Middle frontal gyrus (tissue), 1 donor: Measurements from ENCODE around the gene NLRP7.
"Not testable (repeated sequence)": the region's sequence is repeated elsewhere in the genome, so short reads cannot be mapped to it uniquely, and the experiment has no call there.

Experiments
- DNase-seq: peaks from one replicate; pipeline ENCODE4 v3.0.0-alpha.2; 2015; ENCODE audit warnings: low spot score; ENCODE audit errors: extremely low spot score

NLRP7 gene

GRCh38 chr19:54947381-54947780 is at the start of gene NLRP7:
Gene NLRP7 (minus strand): TSS chr19:54947530.
- no peak for DNase-seq

GRCh38 chr19:54995561-54995960 is 48.2 kb upstream of the NLRP7 start:
- DNase-seq = no peak

DNA sequence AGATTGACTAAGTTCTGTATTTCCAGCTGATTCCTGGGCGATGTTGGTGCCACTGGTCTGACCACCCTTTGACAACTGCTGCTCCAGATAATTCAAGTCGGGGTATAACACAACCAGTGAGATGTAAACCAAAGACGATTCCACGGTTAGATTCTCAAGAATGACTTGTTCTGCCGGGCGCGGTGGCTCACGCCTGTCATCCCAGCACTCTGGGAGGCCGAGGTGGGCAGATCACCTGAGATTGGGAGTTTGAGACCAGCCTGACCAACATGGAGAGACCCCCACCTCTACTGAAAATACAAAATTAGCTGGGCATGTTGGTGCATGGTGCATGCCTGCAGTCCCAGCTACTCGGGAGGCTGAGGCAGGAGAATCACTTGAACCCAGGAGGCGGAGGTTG is 42.2 kb upstream of the NLRP7 start:
- DNase-seq = not testable (repeated sequence)

- not testable (repeated sequence) for DNase-seq
These were observed 35.2 kb upstream of the NLRP7 start for GRCh38 chr19:54982562-54982961.

DNA sequence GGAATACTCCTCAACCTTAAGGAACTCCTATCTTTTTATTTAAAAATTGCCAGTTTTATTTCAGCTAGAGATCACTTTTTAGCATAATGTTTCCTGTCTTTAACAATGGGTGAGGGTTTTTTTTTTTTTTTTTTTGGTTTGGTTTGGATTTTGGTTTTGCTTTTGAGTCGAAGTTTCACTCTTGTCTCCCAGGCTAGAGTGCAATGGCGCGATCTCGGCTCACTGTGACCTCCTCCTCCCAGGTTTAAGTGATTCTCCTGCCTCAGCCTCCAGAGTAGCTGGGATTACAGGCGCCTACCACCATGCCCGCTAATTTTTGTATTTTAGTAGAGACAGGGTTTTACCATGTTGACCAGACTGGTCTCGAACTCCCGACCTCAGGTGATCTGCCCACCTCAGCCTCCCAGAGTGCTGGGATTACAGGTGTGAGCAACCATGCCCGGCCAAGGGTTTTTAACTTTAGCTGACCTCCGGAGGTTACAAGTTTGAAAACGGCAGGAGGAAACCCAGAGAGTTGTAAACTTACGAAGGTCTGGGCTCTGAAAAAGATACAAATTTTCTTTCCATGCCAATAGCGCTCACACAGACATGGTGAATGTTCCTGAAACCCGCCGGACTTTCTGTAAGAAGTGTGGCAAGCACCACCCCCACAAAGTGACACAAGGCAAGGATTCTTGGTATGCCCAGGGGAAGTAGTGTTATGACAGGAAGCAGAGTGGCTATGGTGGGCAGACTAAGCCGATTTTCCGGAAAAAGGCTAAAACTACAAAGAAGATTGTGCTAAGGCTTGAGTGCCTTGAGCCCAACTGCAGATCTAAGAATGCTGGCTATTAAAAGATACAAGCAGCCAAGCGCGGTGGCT is 26.1 kb upstream of the NLRP7 start:
- DNase-seq = not testable (repeated sequence)

DNA sequence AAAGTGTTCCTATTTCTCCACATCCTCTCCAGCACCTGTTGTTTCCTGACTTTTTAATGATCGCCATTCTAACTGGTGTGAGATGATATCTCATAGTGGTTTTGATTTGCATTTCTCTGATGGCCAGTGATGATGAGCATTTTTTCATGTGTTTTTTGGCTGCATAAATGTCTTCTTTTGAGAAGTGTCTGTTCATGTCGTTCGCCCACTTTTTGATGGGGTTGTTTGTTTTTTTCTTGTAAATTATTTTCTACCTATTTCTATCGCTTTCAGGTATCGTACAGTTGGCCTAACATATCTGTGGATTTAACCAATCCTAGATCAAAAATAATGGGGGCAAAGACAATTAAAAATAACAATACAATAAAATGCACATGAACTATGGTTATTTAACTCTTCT is 24.1 kb upstream of the NLRP7 start:
- not testable (repeated sequence) for DNase-seq

DNA sequence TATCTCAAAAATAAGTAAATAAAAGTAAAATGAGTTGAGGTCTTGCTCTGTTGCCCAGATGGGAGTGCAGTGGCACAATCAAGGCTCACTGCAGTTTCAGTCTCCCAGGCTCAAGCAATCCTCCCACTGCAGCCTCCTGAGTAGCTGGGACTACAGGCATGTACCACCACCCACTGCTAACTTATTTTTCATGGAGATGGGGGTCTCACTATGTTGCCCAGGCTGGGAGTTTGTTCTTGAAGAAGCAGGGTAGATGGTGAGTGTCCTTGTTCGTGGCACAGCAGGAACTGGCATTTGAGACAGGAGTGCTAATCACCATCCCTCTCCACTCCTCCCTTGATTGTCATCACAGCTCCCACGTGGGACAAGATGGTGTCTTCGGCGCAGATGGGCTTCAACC is 22.3 kb upstream of the NLRP7 start:
- DNase-seq = no peak

GRCh38 chr19:54967611-54968010 is 20.3 kb upstream of the NLRP7 start:
- no peak for DNase-seq

GRCh38 chr19:54965055-54965454 is 17.7 kb upstream of the NLRP7 start:
- DNase-seq = not testable (repeated sequence)

DNA sequence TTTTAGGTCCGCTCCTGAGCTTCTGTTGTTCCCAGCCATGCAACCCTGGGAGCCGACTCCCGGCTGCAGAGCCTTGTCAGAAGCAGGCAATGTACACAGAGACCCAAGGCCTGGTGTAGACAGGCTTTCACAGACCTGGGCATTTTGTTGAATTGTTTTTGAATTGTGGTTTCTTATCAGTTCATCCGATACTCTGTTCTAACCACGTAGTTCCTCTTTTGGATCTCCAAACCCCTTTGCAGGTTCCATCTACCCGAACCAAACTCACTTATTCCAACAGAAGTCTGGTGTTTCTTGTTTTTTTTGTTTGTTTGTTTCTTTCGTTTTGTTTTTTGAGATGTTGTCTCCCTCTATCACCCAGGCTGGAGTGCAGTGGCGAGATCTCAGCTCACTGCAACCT is 12.5 kb upstream of the NLRP7 start:
- no peak for DNase-seq

GRCh38 chr19:54955376-54955775 is 8.0 kb upstream of the NLRP7 start:
- DNase-seq = no peak

- not testable (repeated sequence) for DNase-seq
These were observed 6.0 kb upstream of the NLRP7 start for GRCh38 chr19:54953345-54953713.

DNA sequence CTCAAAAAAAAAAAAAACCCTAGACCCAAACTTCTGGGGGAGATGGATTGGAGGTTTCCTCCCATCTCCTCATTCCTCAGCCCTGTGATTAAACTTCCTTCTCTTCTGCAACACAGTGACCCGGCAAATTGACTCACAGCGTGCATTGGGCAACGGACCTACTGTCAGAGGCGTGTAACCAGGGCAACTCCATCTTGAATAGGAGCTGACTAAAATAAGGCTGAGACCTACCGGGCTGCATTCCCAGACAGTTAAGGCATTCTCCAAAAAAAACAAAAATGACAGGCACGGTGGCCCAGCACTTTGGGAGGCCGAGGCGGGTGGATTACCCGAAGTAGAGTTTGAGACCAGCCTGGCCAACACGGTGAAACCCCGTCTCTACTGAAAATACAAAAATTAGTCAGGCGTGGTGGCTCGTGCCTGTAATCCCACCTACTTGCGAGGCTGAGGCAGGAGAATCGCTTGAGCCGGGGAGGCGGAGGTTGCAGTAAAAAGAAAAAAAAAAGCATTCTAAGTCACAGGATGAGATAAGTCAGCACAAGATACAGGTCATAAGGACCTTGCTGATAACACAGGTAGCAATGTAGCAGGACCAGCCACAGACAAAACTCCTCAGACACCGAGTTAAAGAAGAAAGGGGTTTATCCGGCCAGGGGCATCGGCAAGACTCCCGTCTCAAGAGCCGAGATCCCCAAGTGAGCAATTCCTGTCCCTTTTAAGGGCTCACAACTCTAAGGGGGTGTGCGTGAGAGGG is 5.4 kb upstream of the NLRP7 start:
- DNase-seq = no peak

DNA sequence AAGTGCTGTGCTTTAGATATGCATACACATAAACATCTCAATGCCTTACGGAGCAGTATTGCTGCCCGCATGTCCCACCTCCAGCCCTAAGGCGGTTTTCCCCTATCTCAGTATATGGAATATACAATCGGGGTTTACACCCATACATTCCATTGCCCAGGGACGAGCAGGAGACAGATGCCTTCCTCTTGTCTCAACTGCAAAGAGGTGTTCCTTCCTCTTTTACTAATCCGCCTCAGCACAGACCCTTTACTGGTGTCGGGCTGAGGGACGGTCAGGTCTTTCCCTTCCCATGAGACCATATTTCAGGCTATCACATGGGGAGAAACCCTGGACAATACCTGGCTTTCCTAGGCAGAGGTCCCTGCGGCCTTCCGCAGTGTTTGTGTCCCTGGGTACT is 3.2 kb upstream of the NLRP7 start:
- DNase-seq = not testable (repeated sequence)

DNA sequence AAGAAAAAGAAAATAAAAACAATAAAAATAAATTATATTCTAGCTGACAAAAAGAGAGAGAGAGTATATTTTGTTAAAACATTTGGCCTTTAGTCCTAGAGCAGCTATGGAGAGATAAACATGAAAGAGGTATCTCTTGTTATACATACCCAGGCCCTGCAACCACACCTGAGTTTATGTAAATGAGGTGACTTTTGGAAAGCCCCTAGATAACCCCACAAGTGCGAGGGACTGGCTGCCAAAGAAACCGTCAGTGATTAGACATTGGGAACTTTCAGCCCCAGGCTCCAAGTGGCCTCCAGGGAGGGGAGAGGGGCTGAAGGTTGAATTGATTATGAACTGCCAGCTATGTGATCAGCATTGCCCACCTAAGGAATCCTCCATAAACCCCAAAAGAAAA is 2.1 kb upstream of the NLRP7 start:
- no peak for DNase-seq

DNA sequence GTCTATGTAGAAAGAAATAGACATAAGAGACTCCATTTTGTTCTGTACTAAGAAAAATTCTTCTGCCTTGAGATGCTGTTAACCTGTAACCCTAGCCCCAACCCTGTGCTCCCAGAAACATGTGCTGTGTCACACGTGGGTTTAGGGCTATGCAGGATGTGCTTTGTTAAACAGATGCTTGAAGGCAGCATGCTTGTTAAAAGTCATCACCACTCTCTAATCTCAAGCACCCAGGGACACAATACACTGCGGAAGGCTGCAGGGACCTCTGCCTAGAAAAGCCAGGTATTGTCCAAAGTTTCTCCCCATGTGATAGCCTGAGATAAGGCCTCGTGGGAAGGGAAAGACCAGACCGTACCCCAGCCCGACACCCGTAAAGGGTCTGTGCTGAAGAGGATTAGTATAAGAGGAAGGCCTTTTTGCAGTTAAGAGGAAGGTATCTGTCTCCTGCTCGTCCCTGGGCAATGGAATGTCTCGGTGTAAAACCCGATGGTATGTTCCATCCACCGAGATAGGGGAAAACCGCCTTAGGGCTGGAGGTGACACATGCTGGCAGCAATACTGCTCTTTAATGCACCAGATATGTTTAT is 3.5 kb downstream of the NLRP7 start:
- not testable (repeated sequence) for DNase-seq

DNA sequence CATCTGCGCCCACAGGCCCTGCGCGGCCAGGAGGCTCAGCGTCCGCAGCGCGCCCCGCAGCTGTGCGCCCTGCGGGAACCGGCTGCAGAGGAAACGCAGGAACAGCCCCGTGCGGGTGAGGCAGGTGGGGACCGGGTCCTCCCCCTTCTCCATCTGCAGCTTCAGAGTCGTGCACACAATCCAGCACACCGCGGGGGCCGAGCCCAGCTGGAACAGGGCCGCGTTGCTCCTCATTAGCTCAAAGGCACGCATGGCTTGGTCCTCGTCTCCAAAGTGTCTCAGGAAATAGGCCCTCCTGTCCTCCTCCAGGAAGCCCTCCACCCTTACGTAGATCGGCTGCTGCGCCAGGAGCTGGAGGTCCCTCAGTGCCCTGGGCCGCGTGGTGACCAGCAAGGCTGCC is 7.8 kb downstream of the NLRP7 start:
- not testable (repeated sequence) for DNase-seq

DNA sequence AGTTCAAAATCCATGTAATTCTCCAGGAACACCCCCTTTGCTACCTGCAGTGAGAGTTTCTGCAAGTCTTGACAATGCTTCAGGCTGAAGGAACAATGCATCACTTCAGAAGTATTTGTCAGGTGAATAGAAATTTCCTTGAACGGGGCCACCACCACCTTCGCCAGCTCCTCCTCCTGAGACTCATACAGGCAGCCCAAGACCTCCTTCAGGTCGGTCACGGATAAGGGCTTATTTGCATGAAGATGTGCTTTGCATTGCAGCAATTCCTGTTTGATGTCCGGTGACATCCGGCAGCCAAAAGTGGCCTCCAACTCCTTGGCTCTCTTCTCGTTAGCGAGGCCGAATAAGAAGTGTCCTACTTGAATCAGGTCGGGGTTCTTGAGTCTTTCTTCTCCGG is 8.4 kb downstream of the NLRP7 start:
- DNase-seq = no peak

DNA sequence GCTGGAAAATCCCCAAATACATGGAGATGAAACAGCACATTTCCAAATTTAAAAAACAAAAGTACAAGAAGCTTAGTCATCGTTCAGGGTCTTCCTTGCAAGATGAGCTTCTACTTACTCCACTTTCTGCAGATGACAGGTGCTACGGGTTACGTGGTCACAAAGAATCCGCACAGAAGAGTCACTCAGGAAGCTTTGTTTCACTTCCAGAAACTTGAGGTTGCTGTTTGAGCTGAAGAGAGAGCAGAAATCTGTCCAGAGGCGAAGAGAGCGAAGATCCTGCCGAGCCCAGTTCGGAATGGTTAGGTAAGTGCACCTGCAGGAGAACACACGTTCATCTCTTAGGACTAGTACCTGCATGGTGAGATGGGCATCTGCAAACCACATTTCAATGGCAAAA is 9.4 kb downstream of the NLRP7 start:
- no peak for DNase-seq

- DNase-seq = no peak
These were observed 19.0 kb downstream of the NLRP7 start for GRCh38 chr19:54928299-54928698.

GRCh38 chr19:54923276-54923675 is 24.1 kb downstream of the NLRP7 start:
- DNase-seq = no peak

DNA sequence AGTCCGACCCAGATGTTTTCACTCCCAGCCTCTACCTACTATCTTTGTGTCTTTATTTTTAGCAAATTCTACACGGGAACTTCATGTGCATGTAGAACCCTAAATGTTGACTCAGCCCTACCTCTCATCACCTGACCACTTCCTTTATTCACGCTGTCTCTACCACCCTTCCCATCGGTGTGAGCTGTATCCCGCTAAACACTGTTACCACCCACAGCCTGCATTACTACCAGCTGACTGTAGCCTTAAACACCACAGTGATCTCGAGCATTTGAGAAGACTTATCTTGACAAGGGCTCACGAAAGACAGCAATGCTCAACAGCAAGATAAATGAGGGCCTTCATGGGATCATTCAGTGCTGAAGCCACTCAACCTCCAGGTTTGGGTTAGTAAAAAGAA is 26.2 kb downstream of the NLRP7 start:
- DNase-seq = no peak
